ENCODE data around the gene TNC.
"Not testable (repeated sequence)": the region's sequence is repeated elsewhere in the genome, so short reads cannot be mapped to it uniquely, and the experiment has no call there.

Gene TNC

DNA sequence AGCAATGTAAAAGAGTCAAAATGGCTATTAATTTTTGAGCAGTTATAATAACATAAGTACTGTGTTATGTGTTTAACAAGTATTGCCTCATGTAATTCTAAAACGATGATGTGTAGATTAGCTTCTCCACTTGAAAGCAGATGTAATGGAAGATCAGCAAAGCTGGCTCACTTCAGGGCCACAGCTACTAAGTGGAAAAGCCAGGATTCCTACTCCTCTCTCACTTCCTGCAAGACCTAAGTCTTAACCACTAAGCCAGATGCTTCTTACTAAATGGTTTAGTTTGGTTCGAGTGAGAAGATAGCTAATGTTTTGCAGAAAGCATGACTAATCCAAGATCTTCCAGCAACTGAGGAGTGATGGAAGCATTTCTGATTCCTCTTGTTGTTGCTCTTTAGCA, 15.7 kb upstream of the TNC start:
- DNase-seq, result no peak

GRCh38 chr9:115132648-115133047, 14.7 kb upstream of the TNC start:
- DNase-seq, result no peak

- DNase-seq, result no peak
Observed at GRCh38 chr9:115130176-115130575, 12.2 kb upstream of the TNC start.

DNA sequence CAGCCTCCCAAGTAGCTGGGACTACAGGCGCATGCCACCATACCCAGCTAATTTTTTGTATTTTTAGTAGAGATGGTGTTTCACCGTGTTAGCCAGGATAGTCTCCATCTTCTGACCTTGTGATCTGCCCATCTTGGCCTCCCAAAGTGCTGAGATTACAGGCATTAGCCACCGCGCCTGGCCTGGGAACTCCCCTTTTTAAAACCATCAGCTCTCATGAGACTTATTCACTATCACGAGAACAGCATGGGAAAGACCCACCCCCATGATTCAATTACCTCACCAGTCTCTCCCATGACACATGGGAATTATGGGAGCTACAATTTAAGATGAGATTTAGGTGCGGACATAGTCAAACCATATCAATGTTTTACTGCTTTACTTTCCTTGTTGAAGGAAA, 10.8 kb upstream of the TNC start:
- not testable (repeated sequence) for DNase-seq

GRCh38 chr9:115127191-115127817, 9.3 kb upstream of the TNC start:
- no peak for DNase-seq

GRCh38 chr9:115126404-115126803, 8.4 kb upstream of the TNC start:
- no peak for DNase-seq

DNA sequence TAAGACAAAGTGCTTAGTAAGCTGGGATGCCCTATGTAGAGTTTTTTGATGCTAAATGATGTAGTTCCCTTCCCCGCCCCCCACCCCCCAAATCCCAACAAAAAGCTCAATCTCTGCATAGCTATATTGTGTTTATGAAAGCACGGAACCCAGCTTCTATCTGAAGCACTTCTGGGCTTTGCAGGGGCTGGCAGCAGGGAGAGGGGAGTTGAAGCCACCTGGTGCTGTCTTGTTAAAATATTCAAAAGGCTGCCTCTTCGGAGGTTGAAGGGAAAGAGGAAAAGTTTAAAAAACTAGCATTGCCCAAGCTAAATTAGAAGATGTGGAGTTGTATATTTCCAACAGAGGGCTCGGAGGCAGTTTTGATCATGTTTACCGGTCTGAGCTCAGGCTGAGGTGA, 5.0 kb upstream of the TNC start:
- DNase-seq, result no peak

- DNase-seq, result no peak
Observed at GRCh38 chr9:115121181-115121580, 3.2 kb upstream of the TNC start.

DNA sequence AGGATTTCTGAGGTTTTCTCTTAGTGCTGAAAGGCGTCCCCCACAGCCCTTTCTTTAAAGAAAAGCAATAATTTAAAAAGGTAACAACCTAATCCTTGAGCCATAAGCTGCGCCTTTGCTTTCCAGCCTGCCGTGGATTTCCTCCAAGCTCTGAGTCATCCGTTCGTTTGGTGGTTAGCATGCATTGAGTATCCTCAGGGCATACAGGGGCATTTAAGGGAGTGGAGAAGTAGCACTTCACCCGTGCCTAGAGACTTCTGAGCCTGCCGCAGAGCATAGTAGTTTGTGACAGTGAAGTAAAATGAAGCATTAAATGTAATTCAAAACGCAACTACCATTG, 892 bp upstream of the TNC start:
- DNase-seq, result peak; percentile 1

DNA sequence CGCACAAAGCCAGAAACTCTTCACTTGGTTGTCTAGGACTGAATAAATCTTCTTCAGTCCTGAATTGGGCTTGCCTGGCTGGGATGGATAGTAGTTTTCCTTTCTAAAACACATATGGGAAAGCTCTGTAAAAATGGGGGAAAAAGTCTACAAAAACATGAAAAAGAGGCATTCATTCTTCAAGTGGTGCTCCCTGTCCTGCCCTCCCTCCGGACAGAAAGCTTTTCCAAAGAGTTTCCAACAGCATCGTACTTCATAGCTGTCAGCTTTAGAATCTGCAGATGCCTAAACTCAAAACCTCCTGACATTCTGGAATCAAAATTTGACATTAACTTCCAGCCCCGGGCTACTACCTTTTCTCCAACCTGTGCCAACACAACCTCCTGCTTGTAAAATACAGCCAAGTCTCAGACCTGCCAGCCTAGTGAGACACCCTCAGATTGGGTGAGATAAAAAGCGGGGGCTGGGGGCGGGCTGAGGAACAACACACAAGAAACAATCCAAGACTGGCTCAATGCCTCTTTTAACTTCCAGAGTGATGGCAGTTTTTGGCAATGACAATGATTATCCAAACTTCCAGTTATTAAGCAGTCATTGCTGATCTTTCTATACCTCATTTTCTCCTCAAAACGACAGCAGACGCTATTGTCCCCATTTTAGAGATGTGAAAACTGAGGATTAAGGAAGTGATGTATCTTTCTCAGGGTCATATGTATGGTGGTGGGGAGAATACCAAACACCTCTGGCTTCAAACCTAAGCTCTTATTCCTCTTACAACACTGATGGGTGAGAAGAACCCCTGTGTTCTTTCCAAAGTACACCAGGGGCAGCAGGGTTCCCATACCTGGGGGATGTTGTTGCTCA, 1.3 kb downstream of the TNC start:
- DNase-seq, result no peak

- no peak for DNase-seq
Observed at GRCh38 chr9:115115924-115116323, 2.0 kb downstream of the TNC start.

GRCh38 chr9:115115117-115115880, 2.7 kb downstream of the TNC start:
- no peak for DNase-seq

- DNase-seq, result no peak
Observed at GRCh38 chr9:115114546-115114945, 3.4 kb downstream of the TNC start.

DNA sequence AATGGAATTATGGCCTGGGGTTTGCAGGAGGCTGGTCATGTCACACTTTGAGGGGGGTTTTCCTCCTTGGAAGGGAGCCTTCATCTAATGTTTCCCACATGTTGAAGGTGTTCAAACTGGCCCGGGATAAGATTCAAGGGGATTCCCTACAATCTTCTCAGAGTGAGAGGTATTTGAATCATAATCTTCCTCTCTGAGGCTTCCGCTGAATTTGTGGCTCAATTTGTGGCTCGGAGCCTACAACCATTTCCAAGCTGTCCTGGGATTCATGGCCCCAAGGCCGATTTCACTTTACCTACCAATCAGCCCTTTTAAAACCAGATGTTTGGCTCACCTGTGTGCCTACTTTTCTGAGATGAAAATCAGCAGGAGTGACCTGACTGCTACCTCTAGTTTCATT, 3.9 kb downstream of the TNC start:
- DNase-seq, result no peak

DNA sequence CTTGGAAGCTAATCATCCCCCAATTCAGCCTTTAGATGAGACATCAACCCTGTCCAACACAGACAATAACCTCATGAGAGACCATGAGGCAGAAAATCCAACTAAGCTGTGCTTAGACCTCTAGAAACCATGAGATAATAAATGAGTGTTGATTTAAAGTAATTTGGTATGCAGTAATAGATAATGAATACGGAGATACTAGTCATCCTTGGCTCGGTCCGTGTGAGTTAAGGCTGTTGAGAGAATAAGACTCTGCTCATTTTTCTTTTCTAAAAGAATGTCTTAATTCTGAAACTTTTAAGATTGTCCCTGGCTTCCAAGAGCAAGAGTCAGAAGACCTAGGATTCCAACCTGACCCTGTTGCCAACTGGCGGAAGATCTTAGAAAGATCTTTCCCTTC, 6.1 kb downstream of the TNC start:
- no peak for DNase-seq

DNA sequence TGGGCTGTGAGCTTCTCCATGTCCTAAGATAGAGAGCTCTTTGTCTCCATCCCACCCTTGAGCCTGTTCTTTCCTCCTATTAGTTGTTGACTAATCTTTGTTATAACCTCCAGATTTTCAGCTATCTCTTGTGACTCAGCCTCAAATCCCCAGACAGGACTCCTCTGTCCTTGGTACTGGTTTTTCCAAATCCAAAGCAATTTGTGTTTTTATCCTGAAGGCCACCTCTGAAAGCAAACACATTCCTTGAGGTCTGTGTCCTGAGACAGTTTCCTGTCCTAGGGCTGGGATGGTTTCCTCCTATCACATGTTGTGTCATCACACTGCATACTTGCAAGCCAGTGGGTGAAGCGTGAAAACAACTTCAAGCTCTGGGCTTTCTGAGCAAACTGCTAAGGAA, 8.5 kb downstream of the TNC start:
- DNase-seq, result no peak

GRCh38 chr9:115107701-115108100, 10.3 kb downstream of the TNC start:
- DNase-seq, result no peak

DNA sequence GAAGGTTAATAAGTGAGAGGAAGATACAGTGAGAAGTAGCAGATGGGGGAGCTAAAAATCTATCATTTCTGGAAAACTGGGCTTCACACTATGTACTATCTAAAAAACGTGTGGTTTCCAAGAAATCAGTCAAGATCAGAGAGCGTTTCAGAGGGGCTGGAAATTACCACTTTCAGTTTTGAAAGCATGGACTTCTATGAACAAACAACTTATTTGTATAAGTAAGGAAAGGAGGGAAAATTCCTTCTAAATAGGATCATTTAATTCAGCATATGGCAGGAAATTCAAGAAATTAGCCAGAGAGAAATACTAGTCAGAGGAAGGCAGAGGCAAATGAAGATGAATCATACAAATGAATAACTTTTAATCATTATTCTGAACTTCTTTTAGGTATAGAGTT, 11.3 kb downstream of the TNC start:
- no peak for DNase-seq

DNA sequence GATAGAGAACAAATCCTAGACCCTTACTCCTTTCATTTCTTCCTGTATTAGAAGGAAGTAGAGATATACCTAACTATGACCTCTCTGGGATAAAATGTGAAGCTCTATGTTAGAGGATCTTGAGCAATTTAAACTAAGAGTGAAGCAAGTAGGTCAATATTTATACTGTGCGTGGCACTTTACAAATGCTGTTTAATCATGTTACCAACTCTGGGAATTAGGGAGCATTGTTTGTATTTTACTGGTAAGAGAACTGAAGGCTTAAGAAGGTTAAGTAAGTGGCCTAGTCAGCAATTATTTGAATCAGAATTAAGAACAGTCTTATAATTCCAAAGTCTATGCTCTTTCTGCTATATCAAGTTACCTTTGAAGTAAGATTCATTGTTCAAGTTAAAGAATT, 12.0 kb downstream of the TNC start:
- no peak for DNase-seq

DNA sequence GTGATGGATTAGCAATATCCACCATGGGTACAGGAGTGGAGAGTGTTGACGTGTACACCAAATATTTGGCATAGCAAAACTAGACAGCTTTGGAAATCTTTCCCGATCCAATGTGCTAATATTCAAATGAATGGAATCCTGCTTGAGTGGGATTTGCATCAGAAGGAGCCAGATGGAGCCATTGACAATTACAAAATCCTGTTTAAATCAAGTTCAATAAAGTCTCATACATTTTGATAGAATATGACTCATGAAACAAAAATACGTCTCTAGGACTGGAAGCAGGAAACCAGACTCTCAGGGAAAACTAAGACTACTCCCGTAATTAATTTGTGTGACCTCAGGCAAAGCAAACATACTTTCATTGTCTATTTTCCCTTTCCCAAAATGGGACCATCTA, 13.0 kb downstream of the TNC start:
- DNase-seq, result no peak

GRCh38 chr9:115103746-115104477, 14.0 kb downstream of the TNC start:
- DNase-seq, result no peak

DNA sequence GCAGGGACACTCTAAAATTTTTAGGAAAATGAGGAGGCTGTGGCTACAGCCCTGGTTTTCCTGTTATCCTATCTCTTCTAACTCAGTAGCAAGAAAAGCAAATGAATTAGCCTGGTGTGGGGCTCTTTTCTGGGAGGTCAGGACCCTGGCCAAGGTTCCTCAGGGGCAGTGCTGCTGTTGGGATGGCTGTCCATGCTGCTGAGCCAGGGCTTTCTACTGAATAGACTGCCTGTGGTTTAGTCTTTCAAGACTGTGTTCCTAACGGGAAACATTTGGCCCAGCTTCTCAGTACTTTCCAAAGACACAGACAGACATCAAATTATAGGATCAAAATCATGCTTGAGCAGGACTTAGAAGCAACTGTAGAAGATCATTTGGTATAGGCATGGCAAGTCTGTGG, 18.1 kb downstream of the TNC start:
- DNase-seq, result no peak

DNA sequence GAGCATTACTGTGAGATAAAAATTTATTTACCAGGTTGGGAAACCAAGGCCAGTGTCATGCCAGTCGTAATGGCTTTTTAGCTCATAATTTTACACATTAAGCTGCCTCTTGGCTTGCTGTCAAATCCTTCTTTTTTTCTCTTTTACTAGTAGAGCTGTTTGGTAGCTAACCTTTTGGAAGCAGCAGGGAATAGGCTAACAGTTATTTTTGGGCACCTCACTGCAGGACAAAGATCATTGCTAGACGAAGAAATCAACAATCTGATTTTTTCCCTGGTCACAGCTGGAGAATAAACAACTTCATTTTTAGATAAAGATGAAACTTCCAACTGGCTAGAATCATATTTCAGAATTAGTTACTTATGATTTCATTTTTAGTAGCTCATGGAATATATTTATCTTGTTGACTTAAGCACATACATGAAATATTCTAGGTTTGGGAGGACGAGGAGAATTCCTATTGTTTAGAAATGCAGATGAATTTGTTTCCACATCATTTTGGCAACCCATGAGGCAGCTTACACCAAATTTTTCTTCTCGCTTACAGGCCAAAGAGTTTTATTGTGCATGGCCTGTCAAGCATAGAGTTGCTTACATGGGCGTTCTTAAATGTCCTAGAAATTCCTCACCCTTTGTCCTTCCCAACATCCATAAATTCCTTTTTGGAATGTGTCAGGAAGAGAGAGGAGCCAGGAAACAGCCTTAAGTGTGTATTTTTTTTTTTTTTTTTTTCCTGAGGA, 19.6 kb downstream of the TNC start:
- no peak for DNase-seq
